HEK293 (cell line): ENCODE data around the gene XCL1.

Source experiments
- CTCF ChIA-PET: fragments of 350-600 bp; formaldehyde crosslinking; extraction: SDS; loops from one replicate; lab custom pipeline; 2021; ENCODE audit warnings: antibody characterized with exemption; lab: Yijun Ruan, JAX
- POLR2A ChIA-PET: fragments of 300-600 bp; formaldehyde crosslinking; extraction: SDS; loops from one replicate; lab custom pipeline; 2020; ENCODE audit warnings: antibody characterized with exemption, inconsistent platforms; lab: Yijun Ruan, JAX
- H3K27ac ChIP-seq: fragments of 200-500 bp; sonication (Bioruptor generic); 2 replicates; pipeline ENCODE4 v1.5.1; 2014; ENCODE audit warnings: low read depth, low read length, control low read depth, inconsistent platforms; ENCODE audit errors: extremely low read depth
- H3K36me3 ChIP-seq, 2 experiments: fragments of 200-500 bp in 1 of 2; sonication (Bioruptor generic) in 1 of 2; 1 replicate in 1 of 2; 2 replicates in 1 of 2; pipeline ENCODE4 v1.5.1; 2014 to 2017; ENCODE audit warnings: inconsistent platforms in 2 of 2, low read length in 2 of 2; ENCODE audit not compliant: control insufficient read depth in 2 of 2, insufficient read depth in 1 of 2
- H3K4me1 ChIP-seq: fragments of 200-500 bp; sonication (Bioruptor generic); 2 replicates; pipeline ENCODE4 v1.5.1; 2014; ENCODE audit warnings: mild to moderate bottlenecking, low read length, inconsistent platforms; ENCODE audit not compliant: control insufficient read depth, insufficient read depth
- H3K4me3 ChIP-seq: 2 replicates; pipeline ENCODE4 v1.5.1; 2011; ENCODE audit warnings: low read depth, mild to moderate bottlenecking, control low read depth, low read length, moderate library complexity
- H3K9me3 ChIP-seq: fragments of 200-500 bp; sonication (Bioruptor generic); 2 replicates; pipeline ENCODE4 v1.5.1; 2014; ENCODE audit warnings: low read depth, low read length, inconsistent platforms; ENCODE audit not compliant: control insufficient read depth, insufficient read depth
- KLF8 ChIP-seq: fragments of 450-650 bp; formaldehyde crosslinking; IDR thresholded peaks from 2 replicates; pipeline ENCODE4 v1.5.1; 2016; ENCODE audit warnings: missing biosample characterization, missing genetic modification characterization
- OSR2 ChIP-seq: fragments of 450-650 bp; formaldehyde crosslinking; IDR thresholded peaks from 2 replicates; pipeline ENCODE4 v1.5.1; 2016; ENCODE audit warnings: missing biosample characterization, missing genetic modification characterization
- ZBTB44 ChIP-seq: fragments of 450-650 bp; IDR thresholded peaks from 2 replicates; pipeline ENCODE4 v1.5.1; 2018; ENCODE audit warnings: missing biosample characterization, mild to moderate bottlenecking, missing genetic modification characterization
- ZIC2 ChIP-seq: fragments of 450-650 bp; formaldehyde crosslinking; IDR thresholded peaks from 2 replicates; pipeline ENCODE4 v1.5.1; 2016; ENCODE audit warnings: missing biosample characterization, missing genetic modification characterization
- ZNF138 ChIP-seq: fragments of 450-650 bp; formaldehyde crosslinking; IDR thresholded peaks from 2 replicates; pipeline ENCODE4 v1.5.1; 2016; ENCODE audit warnings: missing biosample characterization, missing genetic modification characterization, borderline replicate concordance
- ZNF174 ChIP-seq: fragments of 450-650 bp; formaldehyde crosslinking; IDR thresholded peaks from 2 replicates; pipeline ENCODE4 v1.5.0; 2017; ENCODE audit warnings: missing biosample characterization, mild to moderate bottlenecking, missing genetic modification characterization
- ZNF324 ChIP-seq: fragments of 450-650 bp; formaldehyde crosslinking; IDR thresholded peaks from 2 replicates; pipeline ENCODE4 v1.5.1; 2016; ENCODE audit warnings: missing biosample characterization, missing genetic modification characterization
- ZNF37A ChIP-seq: fragments of 450-650 bp; IDR thresholded peaks from 2 replicates; pipeline ENCODE4 v1.5.1; 2018; ENCODE audit warnings: missing biosample characterization, missing genetic modification characterization
- ZNF423 ChIP-seq: fragments of 450-650 bp; formaldehyde crosslinking; IDR thresholded peaks from 2 replicates; pipeline ENCODE4 v1.5.1; 2016; ENCODE audit warnings: missing biosample characterization, missing genetic modification characterization
- ZNF473 ChIP-seq: fragments of 450-650 bp; formaldehyde crosslinking; IDR thresholded peaks from 2 replicates; pipeline ENCODE4 v1.5.1; 2017; ENCODE audit warnings: missing biosample characterization, missing genetic modification characterization
- ZNF571 ChIP-seq: fragments of 450-650 bp; formaldehyde crosslinking; IDR thresholded peaks from 2 replicates; pipeline ENCODE4 v1.5.0; 2017; ENCODE audit warnings: missing biosample characterization, missing genetic modification characterization
- TF ChIP-seq, protein P1 (sequence below): fragments of 450-650 bp; formaldehyde crosslinking; IDR thresholded peaks from 2 replicates; pipeline ENCODE4 v1.5.1; 2016; ENCODE audit warnings: missing biosample characterization, missing genetic modification characterization
- TF ChIP-seq, protein P2 (sequence below): fragments of 450-650 bp; formaldehyde crosslinking; IDR thresholded peaks from 2 replicates; pipeline ENCODE4 v1.5.1; 2016; ENCODE audit warnings: missing biosample characterization, missing genetic modification characterization
- TF ChIP-seq, protein P3 (sequence below): fragments of 450-650 bp; formaldehyde crosslinking; IDR thresholded peaks from 2 replicates; pipeline ENCODE4 v1.5.1; 2017; ENCODE audit warnings: missing biosample characterization, missing genetic modification characterization
- TF ChIP-seq, protein P4 (sequence below): fragments of 450-650 bp; formaldehyde crosslinking; IDR thresholded peaks from 2 replicates; pipeline ENCODE4 v1.5.1; 2016; ENCODE audit warnings: missing biosample characterization, missing genetic modification characterization

XCL1 gene

GRCh38 chr1:168554603-168555483 is 21.6 kb upstream of the XCL1 start:
- no peak overlapping the region for H3K27ac ChIP-seq
- CTCF ChIA-PET, result interaction anchor here (0.6 to 1.0 kb wide), 2 partner anchors 126 to 213 kb away, joined by 3 to 4 read pairs; no protein-coding TSS in a partner anchor
- TF ChIP-seq ZBTB44 (tag by site-specific recombination) (no peak), ZNF423 (tag by site-specific recombination) (no peak), KLF8 (tag by site-specific recombination) (no peak), ZNF473 (tag by site-specific recombination) (no peak), ZNF174 (no peak), ZNF324 (tag by site-specific recombination) (no peak), OSR2 (tag by site-specific recombination) (no peak), ZNF37A (no peak), ZNF571 (tag by site-specific recombination) (no peak)
- TF ChIP-seq, protein P1, sequence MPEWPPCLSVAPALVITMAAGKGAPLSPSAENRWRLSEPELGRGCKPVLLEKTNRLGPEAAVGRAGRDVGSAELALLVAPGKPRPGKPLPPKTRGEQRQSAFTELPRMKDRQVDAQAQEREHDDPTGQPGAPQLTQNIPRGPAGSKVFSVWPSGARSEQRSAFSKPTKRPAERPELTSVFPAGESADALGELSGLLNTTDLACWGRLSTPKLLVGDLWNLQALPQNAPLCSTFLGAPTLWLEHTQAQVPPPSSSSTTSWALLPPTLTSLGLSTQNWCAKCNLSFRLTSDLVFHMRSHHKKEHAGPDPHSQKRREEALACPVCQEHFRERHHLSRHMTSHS (tag by site-specific recombination), result no peak
- TF ChIP-seq, protein P2, sequence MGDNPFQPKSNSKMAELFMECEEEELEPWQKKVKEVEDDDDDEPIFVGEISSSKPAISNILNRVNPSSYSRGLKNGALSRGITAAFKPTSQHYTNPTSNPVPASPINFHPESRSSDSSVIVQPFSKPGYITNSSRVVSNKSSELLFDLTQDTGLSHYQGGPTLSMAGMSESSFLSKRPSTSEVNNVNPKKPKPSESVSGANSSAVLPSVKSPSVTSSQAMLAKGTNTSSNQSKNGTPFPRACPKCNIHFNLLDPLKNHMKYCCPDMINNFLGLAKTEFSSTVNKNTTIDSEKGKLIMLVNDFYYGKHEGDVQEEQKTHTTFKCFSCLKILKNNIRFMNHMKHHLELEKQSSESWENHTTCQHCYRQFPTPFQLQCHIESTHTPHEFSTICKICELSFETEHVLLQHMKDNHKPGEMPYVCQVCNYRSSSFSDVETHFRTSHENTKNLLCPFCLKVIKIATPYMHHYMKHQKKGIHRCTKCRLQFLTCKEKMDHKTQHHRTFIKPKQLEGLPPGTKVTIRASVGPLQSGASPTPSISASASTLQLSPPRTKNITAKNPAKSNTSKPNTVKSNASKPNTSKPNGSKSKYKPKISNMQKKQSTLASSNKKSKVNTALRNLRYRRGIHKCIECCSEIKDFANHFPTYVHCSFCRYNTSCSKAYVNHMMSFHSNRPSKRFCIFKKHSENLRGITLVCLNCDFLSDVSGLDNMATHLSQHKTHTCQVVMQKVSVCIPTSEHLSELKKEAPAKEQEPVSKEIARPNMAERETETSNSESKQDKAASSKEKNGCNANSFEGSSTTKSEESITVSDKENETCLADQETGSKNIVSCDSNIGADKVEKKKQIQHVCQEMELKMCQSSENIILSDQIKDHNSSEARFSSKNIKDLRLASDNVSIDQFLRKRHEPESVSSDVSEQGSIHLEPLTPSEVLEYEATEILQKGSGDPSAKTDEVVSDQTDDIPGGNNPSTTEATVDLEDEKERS, result no peak
- TF ChIP-seq, protein P3, sequence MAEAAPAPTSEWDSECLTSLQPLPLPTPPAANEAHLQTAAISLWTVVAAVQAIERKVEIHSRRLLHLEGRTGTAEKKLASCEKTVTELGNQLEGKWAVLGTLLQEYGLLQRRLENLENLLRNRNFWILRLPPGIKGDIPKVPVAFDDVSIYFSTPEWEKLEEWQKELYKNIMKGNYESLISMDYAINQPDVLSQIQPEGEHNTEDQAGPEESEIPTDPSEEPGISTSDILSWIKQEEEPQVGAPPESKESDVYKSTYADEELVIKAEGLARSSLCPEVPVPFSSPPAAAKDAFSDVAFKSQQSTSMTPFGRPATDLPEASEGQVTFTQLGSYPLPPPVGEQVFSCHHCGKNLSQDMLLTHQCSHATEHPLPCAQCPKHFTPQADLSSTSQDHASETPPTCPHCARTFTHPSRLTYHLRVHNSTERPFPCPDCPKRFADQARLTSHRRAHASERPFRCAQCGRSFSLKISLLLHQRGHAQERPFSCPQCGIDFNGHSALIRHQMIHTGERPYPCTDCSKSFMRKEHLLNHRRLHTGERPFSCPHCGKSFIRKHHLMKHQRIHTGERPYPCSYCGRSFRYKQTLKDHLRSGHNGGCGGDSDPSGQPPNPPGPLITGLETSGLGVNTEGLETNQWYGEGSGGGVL, result no peak
- TF ChIP-seq, protein P4, sequence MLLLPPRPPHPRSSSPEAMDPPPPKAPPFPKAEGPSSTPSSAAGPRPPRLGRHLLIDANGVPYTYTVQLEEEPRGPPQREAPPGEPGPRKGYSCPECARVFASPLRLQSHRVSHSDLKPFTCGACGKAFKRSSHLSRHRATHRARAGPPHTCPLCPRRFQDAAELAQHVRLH (tag by site-specific recombination), result no peak

DNA sequence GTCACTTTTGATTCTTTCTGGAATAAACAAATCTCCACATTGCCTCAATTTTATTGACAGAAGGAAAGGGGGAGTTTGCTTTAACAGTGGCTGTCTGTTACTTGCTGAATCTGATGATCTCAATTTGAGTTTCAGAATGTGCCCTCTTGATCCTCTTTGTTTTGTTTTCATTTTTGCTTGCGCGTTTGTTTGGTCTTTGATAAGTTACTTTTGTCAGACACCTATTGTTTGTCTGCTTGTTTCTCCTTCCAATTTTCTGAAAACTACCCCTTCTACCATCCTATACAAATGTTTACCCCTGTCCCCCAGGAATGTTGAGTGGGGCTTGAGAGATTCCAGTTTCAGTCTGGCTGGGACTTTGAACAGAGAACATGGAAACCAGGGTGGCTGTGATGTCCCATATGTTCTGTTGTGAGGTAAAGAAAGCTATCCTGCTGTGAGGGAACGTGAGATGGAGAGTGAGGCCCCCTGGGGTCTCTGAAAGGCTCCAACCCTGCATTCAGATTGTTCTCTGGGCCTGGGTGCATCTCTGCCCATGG is 20.8 kb upstream of the XCL1 start:
- POLR2A ChIA-PET, result no interaction called here
- H3K9me3 ChIP-seq, result no peaks in the 10 kb centered on the region
- TF ChIP-seq ZIC2 (tag by site-specific recombination) (peak; percentile 32; the same call in 1 of the 2 replicates), ZNF138 (tag by site-specific recombination) (no peak)
- H3K4me3 ChIP-seq, result no peak overlapping the region
- peaks cover 3% of the 10 kb centered on the region; the same call in 1 of the 2 replicates for H3K4me1 ChIP-seq
- H3K27ac ChIP-seq, result no peak overlapping the region
- H3K36me3 ChIP-seq, result peaks cover 0 to 6% of the 10 kb centered on the region in 2 experiments; a peak in 1 of 3 replicates
- CTCF ChIA-PET, result interaction anchor here (1.0 kb wide), 1 partner anchor 213 kb away, joined by 3 read pairs; no protein-coding TSS in a partner anchor

More at GRCh38 chr1:168554603-168555483, 21.6 kb upstream of the XCL1 start:
- POLR2A ChIA-PET, result no interaction called here
- H3K36me3 ChIP-seq, result peaks cover 0 to 3% of the 10 kb centered on the region in 2 experiments; a peak in 1 of 3 replicates
- H3K4me1 ChIP-seq, result peaks cover 3% of the 10 kb centered on the region; the same call in 1 of the 2 replicates
- no peak overlapping the region for H3K4me3 ChIP-seq
- H3K9me3 ChIP-seq, result no peaks in the 10 kb centered on the region
